ENCODE measurements around the gene SLC25A51.

SLC25A51 gene

GRCh38 chr9:37939575-37940095 is 35.7 kb upstream of the SLC25A51 start:
- intact Hi-C loops (cut with DNase I) = no loop called here
- DNase-seq = no peak

GRCh38 chr9:37938121-37938891 is 34.4 kb upstream of the SLC25A51 start:
- peak in 38 of 42 donors; percentile 44 to 83 (median 64) for DNase-seq
- intact Hi-C loops (cut with DNase I) = no loop called here

- intact Hi-C loops (cut with DNase I) = no loop called here
- DNase-seq = no peak
These were observed 33.4 kb upstream of the SLC25A51 start for GRCh38 chr9:37937366-37937765.

- DNase-seq = no peak
- intact Hi-C loops (cut with DNase I) = no loop called here
These were observed 33.0 kb upstream of the SLC25A51 start for GRCh38 chr9:37936965-37937364.

GRCh38 chr9:37936376-37936775 is 32.4 kb upstream of the SLC25A51 start:
- intact Hi-C loops (cut with DNase I) = no loop called here
- DNase-seq = no peak

- intact Hi-C loops (cut with DNase I) = no loop called here
- peak in 10 of 42 donors; percentile 31 to 73 (median 52) for DNase-seq
These were observed 31.2 kb upstream of the SLC25A51 start for GRCh38 chr9:37935096-37935495.

- intact Hi-C loops (cut with DNase I) = no loop called here
These were observed 27.7 kb upstream of the SLC25A51 start for GRCh38 chr9:37931592-37931991.

GRCh38 chr9:37929441-37929895 is 25.5 kb upstream of the SLC25A51 start:
- no peak for DNase-seq
- intact Hi-C loops (cut with DNase I) = no loop called here

More at GRCh38 chr9:37931592-37931991, 27.7 kb upstream of the SLC25A51 start:
- DNase-seq = no peak

- DNase-seq = no peak
- intact Hi-C loops (cut with DNase I) = no loop called here
These were observed 24.9 kb upstream of the SLC25A51 start for GRCh38 chr9:37928552-37929430.

- intact Hi-C loops (cut with DNase I) = no loop called here
- peak in 4 of 42 donors; percentile 42 to 63 (median 48) for DNase-seq
These were observed 23.9 kb upstream of the SLC25A51 start for GRCh38 chr9:37927601-37928551.

- no peak for DNase-seq
- intact Hi-C loops (cut with DNase I) = no loop called here
These were observed 23.2 kb upstream of the SLC25A51 start for GRCh38 chr9:37927132-37927531.

- intact Hi-C loops (cut with DNase I) = no loop called here
- DNase-seq = no peak
These were observed 22.8 kb upstream of the SLC25A51 start for GRCh38 chr9:37926737-37927118.

- intact Hi-C loops (cut with DNase I) = no loop called here
- no peak for DNase-seq
These were observed 22.1 kb upstream of the SLC25A51 start for GRCh38 chr9:37925786-37926736.

GRCh38 chr9:37925006-37925405 is 21.1 kb upstream of the SLC25A51 start:
- no peak for DNase-seq
- intact Hi-C loops (cut with DNase I) = no loop called here

GRCh38 chr9:37924538-37924937 is 20.6 kb upstream of the SLC25A51 start:
- intact Hi-C loops (cut with DNase I) = no loop called here
- DNase-seq = no peak

- intact Hi-C loops (cut with DNase I) = no loop called here
- DNase-seq = peak in 1 of 42 donors; percentile 58
These were observed 20.0 kb upstream of the SLC25A51 start for GRCh38 chr9:37923796-37924427.

- peak in 8 of 42 donors; percentile 15 to 65 (median 52) for DNase-seq
- intact Hi-C loops (cut with DNase I) = no loop called here
These were observed 19.3 kb upstream of the SLC25A51 start for GRCh38 chr9:37923118-37923795.
